WTC11 (cell line): Measurements from ENCODE around the gene USP7.

Experiments
- ETV6 ChIP-seq: sonication (generic); formaldehyde crosslinking; IDR thresholded peaks from 2 replicates; pipeline ENCODE4 v1.8.1; 2022; ENCODE audit warnings: mild to moderate bottlenecking, missing genetic modification reagents
- FOXK1 ChIP-seq: sonication (generic); formaldehyde crosslinking; IDR thresholded peaks from 2 replicates; pipeline ENCODE4 v1.8.0; 2022; ENCODE audit warnings: mild to moderate bottlenecking, moderate library complexity, missing genetic modification reagents
- IRF2 ChIP-seq: sonication (generic); formaldehyde crosslinking; IDR thresholded peaks from 2 replicates; pipeline ENCODE4 v1.8.0; 2022; ENCODE audit warnings: low read depth, missing genetic modification reagents, borderline replicate concordance
- SP1 ChIP-seq: sonication (generic); formaldehyde crosslinking; conservative IDR thresholded peaks from 2 replicates; pipeline ENCODE4 v1.8.1; 2022; ENCODE audit warnings: missing genetic modification reagents
- TEAD4 ChIP-seq: sonication (generic); formaldehyde crosslinking; IDR thresholded peaks from 2 replicates; pipeline ENCODE4 v1.8.0; 2022; ENCODE audit warnings: mild to moderate bottlenecking, missing genetic modification reagents
- ZNF232 ChIP-seq: sonication (generic); formaldehyde crosslinking; IDR thresholded peaks from 2 replicates; pipeline ENCODE4 v1.8.0; 2022; ENCODE audit warnings: mild to moderate bottlenecking, missing genetic modification reagents
- TF ChIP-seq, protein P1 (sequence below): fragments of 200-600 bp; IDR thresholded peaks from 2 replicates; pipeline ENCODE4 v1.8.0; 2022; ENCODE audit warnings: antibody characterized with exemption
- TF ChIP-seq, protein P2 (sequence below): sonication (generic); formaldehyde crosslinking; IDR thresholded peaks from 2 replicates; pipeline ENCODE4 v1.8.1; 2022; ENCODE audit warnings: missing genetic modification reagents, borderline replicate concordance
- TF ChIP-seq, protein P3 (sequence below): sonication (generic); formaldehyde crosslinking; IDR thresholded peaks from 2 replicates; pipeline ENCODE4 v1.8.0; 2022; ENCODE audit warnings: mild to moderate bottlenecking, missing genetic modification reagents
- TF ChIP-seq, protein P4 (sequence below): sonication (generic); formaldehyde crosslinking; IDR thresholded peaks from 2 replicates; pipeline ENCODE4 v1.8.0; 2022; ENCODE audit warnings: mild to moderate bottlenecking, missing genetic modification reagents
- TF ChIP-seq, protein P5 (sequence below): sonication (generic); formaldehyde crosslinking; IDR thresholded peaks from 2 replicates; pipeline ENCODE4 v1.8.0; 2022; ENCODE audit warnings: missing genetic modification reagents
- TF ChIP-seq, protein P6 (sequence below): sonication (generic); formaldehyde crosslinking; IDR thresholded peaks from 2 replicates; pipeline ENCODE4 v1.8.1; 2023; ENCODE audit warnings: mild to moderate bottlenecking, missing genetic modification reagents, moderate library complexity

DNA sequence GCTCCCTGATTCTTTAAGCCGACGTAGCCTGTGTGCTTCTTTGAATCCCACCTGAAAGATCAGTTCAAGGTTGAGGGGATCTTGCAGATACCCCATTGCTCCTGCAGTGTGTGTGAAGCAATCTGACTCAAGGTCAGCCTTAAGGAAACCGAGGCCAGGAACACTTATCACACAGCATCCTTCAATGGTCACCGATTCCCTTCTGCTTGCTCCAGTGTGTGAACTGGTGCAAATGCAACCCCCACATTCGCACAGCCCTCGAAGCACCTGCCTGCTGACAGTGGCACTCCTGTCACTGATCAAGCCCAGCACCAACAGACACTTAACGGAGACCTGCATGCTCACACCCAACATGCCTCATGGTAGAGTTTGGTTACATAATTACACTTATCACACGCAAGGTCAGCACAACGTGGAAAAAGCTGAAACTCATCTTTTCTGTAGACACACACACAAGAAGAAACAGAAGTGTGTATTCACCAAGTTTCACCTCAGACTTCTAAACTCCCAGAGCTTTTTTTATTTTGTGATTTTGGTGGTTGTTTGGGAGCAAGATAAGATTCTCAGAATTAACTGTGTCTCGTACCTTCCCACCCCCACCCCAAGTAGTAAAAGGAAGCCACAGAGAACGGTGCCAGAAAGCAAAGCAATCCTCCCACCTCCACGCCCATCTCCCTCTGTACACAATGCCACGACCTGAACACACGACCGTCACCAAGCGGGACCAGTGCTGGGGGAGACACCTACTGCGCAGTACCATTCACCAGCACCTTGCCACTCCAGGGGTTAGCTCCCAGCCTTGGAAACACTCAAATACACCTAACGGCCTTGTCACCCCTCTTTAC, 44.4 kb downstream of the USP7 start:
- TF ChIP-seq, protein P1, sequence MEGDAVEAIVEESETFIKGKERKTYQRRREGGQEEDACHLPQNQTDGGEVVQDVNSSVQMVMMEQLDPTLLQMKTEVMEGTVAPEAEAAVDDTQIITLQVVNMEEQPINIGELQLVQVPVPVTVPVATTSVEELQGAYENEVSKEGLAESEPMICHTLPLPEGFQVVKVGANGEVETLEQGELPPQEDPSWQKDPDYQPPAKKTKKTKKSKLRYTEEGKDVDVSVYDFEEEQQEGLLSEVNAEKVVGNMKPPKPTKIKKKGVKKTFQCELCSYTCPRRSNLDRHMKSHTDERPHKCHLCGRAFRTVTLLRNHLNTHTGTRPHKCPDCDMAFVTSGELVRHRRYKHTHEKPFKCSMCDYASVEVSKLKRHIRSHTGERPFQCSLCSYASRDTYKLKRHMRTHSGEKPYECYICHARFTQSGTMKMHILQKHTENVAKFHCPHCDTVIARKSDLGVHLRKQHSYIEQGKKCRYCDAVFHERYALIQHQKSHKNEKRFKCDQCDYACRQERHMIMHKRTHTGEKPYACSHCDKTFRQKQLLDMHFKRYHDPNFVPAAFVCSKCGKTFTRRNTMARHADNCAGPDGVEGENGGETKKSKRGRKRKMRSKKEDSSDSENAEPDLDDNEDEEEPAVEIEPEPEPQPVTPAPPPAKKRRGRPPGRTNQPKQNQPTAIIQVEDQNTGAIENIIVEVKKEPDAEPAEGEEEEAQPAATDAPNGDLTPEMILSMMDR: no peak
- TF ChIP-seq FOXK1 (CRISPR knock-in tag) (no peak), IRF2 (CRISPR knock-in tag) (no peak), ZNF232 (no peak), TEAD4 (CRISPR knock-in tag) (no peak), ETV6 (no peak), SP1 (no peak)
- TF ChIP-seq, protein P2, sequence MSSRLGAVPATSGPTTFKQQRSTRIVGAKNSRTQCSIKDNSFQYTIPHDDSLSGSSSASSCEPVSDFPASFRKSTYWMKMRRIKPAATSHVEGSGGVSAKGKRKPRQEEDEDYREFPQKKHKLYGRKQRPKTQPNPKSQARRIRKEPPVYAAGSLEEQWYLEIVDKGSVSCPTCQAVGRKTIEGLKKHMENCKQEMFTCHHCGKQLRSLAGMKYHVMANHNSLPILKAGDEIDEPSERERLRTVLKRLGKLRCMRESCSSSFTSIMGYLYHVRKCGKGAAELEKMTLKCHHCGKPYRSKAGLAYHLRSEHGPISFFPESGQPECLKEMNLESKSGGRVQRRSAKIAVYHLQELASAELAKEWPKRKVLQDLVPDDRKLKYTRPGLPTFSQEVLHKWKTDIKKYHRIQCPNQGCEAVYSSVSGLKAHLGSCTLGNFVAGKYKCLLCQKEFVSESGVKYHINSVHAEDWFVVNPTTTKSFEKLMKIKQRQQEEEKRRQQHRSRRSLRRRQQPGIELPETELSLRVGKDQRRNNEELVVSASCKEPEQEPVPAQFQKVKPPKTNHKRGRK (CRISPR knock-in tag): no peak
- TF ChIP-seq, protein P3, sequence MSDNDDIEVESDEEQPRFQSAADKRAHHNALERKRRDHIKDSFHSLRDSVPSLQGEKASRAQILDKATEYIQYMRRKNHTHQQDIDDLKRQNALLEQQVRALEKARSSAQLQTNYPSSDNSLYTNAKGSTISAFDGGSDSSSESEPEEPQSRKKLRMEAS (CRISPR knock-in tag): no peak
- TF ChIP-seq, protein P4, sequence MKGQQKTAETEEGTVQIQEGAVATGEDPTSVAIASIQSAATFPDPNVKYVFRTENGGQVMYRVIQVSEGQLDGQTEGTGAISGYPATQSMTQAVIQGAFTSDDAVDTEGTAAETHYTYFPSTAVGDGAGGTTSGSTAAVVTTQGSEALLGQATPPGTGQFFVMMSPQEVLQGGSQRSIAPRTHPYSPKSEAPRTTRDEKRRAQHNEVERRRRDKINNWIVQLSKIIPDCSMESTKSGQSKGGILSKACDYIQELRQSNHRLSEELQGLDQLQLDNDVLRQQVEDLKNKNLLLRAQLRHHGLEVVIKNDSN (CRISPR knock-in tag): no peak
- TF ChIP-seq, protein P5, sequence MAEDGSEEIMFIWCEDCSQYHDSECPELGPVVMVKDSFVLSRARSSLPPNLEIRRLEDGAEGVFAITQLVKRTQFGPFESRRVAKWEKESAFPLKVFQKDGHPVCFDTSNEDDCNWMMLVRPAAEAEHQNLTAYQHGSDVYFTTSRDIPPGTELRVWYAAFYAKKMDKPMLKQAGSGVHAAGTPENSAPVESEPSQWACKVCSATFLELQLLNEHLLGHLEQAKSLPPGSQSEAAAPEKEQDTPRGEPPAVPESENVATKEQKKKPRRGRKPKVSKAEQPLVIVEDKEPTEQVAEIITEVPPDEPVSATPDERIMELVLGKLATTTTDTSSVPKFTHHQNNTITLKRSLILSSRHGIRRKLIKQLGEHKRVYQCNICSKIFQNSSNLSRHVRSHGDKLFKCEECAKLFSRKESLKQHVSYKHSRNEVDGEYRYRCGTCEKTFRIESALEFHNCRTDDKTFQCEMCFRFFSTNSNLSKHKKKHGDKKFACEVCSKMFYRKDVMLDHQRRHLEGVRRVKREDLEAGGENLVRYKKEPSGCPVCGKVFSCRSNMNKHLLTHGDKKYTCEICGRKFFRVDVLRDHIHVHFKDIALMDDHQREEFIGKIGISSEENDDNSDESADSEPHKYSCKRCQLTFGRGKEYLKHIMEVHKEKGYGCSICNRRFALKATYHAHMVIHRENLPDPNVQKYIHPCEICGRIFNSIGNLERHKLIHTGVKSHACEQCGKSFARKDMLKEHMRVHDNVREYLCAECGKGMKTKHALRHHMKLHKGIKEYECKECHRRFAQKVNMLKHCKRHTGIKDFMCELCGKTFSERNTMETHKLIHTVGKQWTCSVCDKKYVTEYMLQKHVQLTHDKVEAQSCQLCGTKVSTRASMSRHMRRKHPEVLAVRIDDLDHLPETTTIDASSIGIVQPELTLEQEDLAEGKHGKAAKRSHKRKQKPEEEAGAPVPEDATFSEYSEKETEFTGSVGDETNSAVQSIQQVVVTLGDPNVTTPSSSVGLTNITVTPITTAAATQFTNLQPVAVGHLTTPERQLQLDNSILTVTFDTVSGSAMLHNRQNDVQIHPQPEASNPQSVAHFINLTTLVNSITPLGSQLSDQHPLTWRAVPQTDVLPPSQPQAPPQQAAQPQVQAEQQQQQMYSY (CRISPR knock-in tag): no peak
- TF ChIP-seq, protein P6, sequence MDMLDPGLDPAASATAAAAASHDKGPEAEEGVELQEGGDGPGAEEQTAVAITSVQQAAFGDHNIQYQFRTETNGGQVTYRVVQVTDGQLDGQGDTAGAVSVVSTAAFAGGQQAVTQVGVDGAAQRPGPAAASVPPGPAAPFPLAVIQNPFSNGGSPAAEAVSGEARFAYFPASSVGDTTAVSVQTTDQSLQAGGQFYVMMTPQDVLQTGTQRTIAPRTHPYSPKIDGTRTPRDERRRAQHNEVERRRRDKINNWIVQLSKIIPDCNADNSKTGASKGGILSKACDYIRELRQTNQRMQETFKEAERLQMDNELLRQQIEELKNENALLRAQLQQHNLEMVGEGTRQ (CRISPR knock-in tag): no peak
